HepG2 (cell line): ENCODE results near the gene GLIS2. TPM values are rescaled to one million over a fixed set of nuclear protein-coding genes. Genes with fewer than 3 reads are reported as not detected.

ENCODE experiments used
- ARHGAP35 ChIP-seq: sonication (generic); formaldehyde crosslinking; IDR thresholded peaks from 2 replicates; pipeline ENCODE4 v1.9.0; 2022; ENCODE audit warnings: mild to moderate bottlenecking, inconsistent platforms, moderate library complexity, missing genetic modification reagents, borderline replicate concordance
- BHLHE40 ChIP-seq: IDR thresholded peaks from 2 replicates; pipeline ENCODE4 v1.6.1; 2011; ENCODE audit warnings: low read length, improper control_type of control experiment
- HHEX ChIP-seq: IDR thresholded peaks from 2 replicates; pipeline ENCODE4 v1.6.1; 2016; ENCODE audit warnings: control low read depth
- MAFK ChIP-seq, 2 experiments: IDR thresholded peaks in 1 of 2; conservative IDR thresholded peaks in 1 of 2; 2 replicates each; pipeline ENCODE4 v1.6.1; 2011; ENCODE audit warnings: improper control_type of control experiment in 2 of 2, low read length in 2 of 2
- NFATC3 ChIP-seq: sonication (generic); formaldehyde crosslinking; IDR thresholded peaks from 2 replicates; pipeline ENCODE4 v1.5.1; 2020; ENCODE audit warnings: mild to moderate bottlenecking, missing genetic modification reagents
- RAD51 ChIP-seq: fragments of 450-650 bp; IDR thresholded peaks from 2 replicates; pipeline ENCODE4 v1.6.1; 2016; ENCODE audit warnings: borderline replicate concordance
- REL ChIP-seq: sonication (generic); formaldehyde crosslinking; conservative IDR thresholded peaks from 2 replicates; pipeline ENCODE4 v1.8.0; 2022; ENCODE audit warnings: mild to moderate bottlenecking, missing genetic modification reagents, moderate library complexity
- SAFB2 ChIP-seq: sonication (generic); formaldehyde crosslinking; IDR thresholded peaks from 2 replicates; pipeline ENCODE4 v1.5.1; 2020; ENCODE audit warnings: missing genetic modification reagents, low read depth, mild to moderate bottlenecking, borderline replicate concordance
- SAP130 ChIP-seq: IDR thresholded peaks from 2 replicates; pipeline ENCODE4 v1.6.1; 2016; ENCODE audit warnings: low read depth
- ZNF234 ChIP-seq: sonication (generic); formaldehyde crosslinking; conservative IDR thresholded peaks from 2 replicates; pipeline ENCODE4 v1.5.1; 2020; ENCODE audit warnings: mild to moderate bottlenecking, missing genetic modification reagents
- ZNF263 ChIP-seq: sonication (generic); formaldehyde crosslinking; IDR thresholded peaks from 2 replicates; pipeline ENCODE4 v1.4.0; 2020; ENCODE audit warnings: missing genetic modification reagents
- ZNF296 ChIP-seq: sonication (generic); formaldehyde crosslinking; conservative IDR thresholded peaks from 2 replicates; pipeline ENCODE4 v1.5.0; 2020; ENCODE audit warnings: mild to moderate bottlenecking, missing genetic modification reagents
- ZNF460 ChIP-seq: sonication (generic); formaldehyde crosslinking; IDR thresholded peaks from 2 replicates; pipeline ENCODE4 v1.5.1; 2020; ENCODE audit warnings: missing genetic modification reagents, mild to moderate bottlenecking, borderline replicate concordance
- ZNF484 ChIP-seq: sonication (generic); formaldehyde crosslinking; IDR thresholded peaks from 2 replicates; pipeline ENCODE4 v1.5.1; 2020; ENCODE audit warnings: mild to moderate bottlenecking, low read depth, missing genetic modification reagents, borderline replicate concordance
- ZNF614 ChIP-seq: IDR thresholded peaks from 2 replicates; pipeline ENCODE4 v1.6.1; 2018; ENCODE audit warnings: missing biosample characterization, missing genetic modification reagents, inconsistent platforms, borderline replicate concordance
- ZNF615 ChIP-seq: sonication (generic); formaldehyde crosslinking; IDR thresholded peaks from 2 replicates; pipeline ENCODE4 v1.5.0; 2020; ENCODE audit warnings: mild to moderate bottlenecking, missing genetic modification reagents, borderline replicate concordance
- ZNF7 ChIP-seq: IDR thresholded peaks from 2 replicates; pipeline ENCODE4 v1.6.1; 2016; ENCODE audit warnings: missing biosample characterization, missing genetic modification reagents
- ZNF703 ChIP-seq: sonication (generic); formaldehyde crosslinking; IDR thresholded peaks from 2 replicates; pipeline ENCODE4 v1.5.1; 2020; ENCODE audit warnings: missing genetic modification reagents, mild to moderate bottlenecking, moderate library complexity, borderline replicate concordance
- ZNF768 ChIP-seq: sonication (generic); formaldehyde crosslinking; IDR thresholded peaks from 2 replicates; pipeline ENCODE4 v1.4.0; 2020; ENCODE audit warnings: missing genetic modification reagents
- polyA plus RNA-seq, 8 experiments: library from polyadenylated mRNA; depleted of rRNA in 3 of 8; stranded (reverse) in 7 of 8; unstranded in 1 of 8; fragments of >200 nt; fragmentation: Illumina TruSeq in 4 of 8; extraction: Trizol in 4 of 8; gene quantifications; 2 replicates each; pipeline versions ENCODE4 v1.2.1 to v1.2.3, GENCODE V29; 2011 to 2016; ENCODE audit warnings: low read depth in 4 of 8, missing spikeins in 1 of 8, mixed read lengths in 1 of 8; ENCODE audit not compliant: insufficient read depth in 1 of 8
- total RNA-seq, 5 experiments: library from RNA; depleted of rRNA; stranded (reverse); fragments of >200 nt; fragmentation: Illumina TruSeq; extraction: Trizol; gene quantifications; 2 replicates each; pipeline ENCODE4 v1.2.3, GENCODE V29; 2016; ENCODE audit warnings: low read depth in 1 of 5
- TF ChIP-seq, protein P1 (sequence below): sonication (generic); formaldehyde crosslinking; IDR thresholded peaks from 2 replicates; pipeline ENCODE4 v1.5.1; 2020; ENCODE audit warnings: missing genetic modification reagents, mild to moderate bottlenecking, borderline replicate concordance
- TF ChIP-seq, protein P2 (sequence below): sonication (generic); formaldehyde crosslinking; IDR thresholded peaks from 2 replicates; pipeline ENCODE4 v1.4.0; 2020; ENCODE audit warnings: mild to moderate bottlenecking, missing genetic modification reagents
- TF ChIP-seq, protein P3 (sequence below): sonication (generic); formaldehyde crosslinking; IDR thresholded peaks from 2 replicates; pipeline ENCODE4 v1.8.1; 2022; ENCODE audit warnings: mild to moderate bottlenecking, missing genetic modification reagents
- TF ChIP-seq, protein P4 (sequence below): sonication (generic); formaldehyde crosslinking; IDR thresholded peaks from 2 replicates; pipeline ENCODE4 v1.4.0; 2020; ENCODE audit warnings: missing genetic modification reagents, borderline replicate concordance

Gene GLIS2
- total and polyA plus RNA-seq, 2 of the 13 experiments (the other 11 are each of a cell fraction or from before 2014, with no cell fraction given): 0.28 to 0.29 TPM

DNA sequence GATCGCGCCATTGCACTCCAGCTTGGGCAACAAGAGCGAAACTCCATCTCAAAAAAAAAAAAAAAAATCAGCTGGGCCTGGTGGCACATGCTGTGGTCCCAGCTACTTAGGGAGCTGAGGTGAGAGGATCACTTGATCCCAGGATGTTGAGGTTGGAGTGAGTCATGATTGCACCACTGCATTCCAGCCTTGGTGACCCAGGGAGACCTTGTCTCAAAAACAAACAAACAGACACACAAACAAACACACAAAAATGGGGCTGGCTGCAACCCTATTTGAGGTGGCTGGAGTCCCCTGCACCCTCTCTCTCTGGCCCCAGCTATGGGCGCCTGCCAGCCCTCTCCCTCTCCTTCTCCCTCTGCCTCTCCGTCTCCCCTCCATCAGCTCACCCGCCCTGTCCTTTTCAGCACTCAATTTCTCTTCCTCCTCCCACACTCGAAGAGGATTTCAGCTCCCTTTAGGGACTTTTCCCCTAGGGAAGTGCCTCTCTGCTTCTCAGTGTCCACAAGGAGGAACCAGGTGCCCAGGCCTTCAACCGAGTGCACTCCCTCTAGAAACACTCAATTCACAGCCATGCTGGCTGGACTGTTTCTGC is 25.5 kb upstream of the GLIS2 start (continued):
- TF ChIP-seq BHLHE40: peak; percentile 76
- TF ChIP-seq ZNF768 (CRISPR knock-in tag): no peak
- peak; percentile 70 for TF ChIP-seq SAP130
- TF ChIP-seq ZNF296: no peak
- peak; percentile 38; the same call in 1 of the 2 replicates for TF ChIP-seq ZNF460 (CRISPR knock-in tag)
- TF ChIP-seq SAFB2 (CRISPR knock-in tag): no peak
- no peak for TF ChIP-seq ARHGAP35 (CRISPR knock-in tag)
- no peak for TF ChIP-seq ZNF7 (CRISPR knock-in tag)
- TF ChIP-seq, protein P1, sequence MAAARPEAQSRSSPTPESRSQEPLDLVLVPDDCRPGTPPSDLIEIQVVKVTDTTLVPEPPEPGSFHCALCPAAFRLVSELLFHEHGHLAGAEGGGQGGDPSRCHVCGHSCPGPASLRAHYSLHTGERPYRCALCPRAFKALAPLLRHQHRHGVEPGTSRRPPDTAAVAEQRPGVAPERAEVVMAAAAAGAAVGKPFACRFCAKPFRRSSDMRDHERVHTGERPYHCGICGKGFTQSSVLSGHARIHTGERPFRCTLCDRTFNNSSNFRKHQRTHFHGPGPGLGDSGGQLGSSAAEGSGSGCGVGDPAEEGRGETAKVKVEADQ (CRISPR knock-in tag): no peak
- TF ChIP-seq ZNF615 (CRISPR knock-in tag): no peak
- TF ChIP-seq REL (CRISPR knock-in tag): no peak
- TF ChIP-seq ZNF614 (CRISPR knock-in tag): no peak
- TF ChIP-seq MAFK (conservative IDR thresholded peaks at IDR 0.05 in 1 of 2, IDR thresholded peaks at IDR 0.05 in 1 of 2; ENCODE audit: low read length in 2 of 2): no peak
- TF ChIP-seq ZNF263: no peak
- TF ChIP-seq ZNF234: no peak
- TF ChIP-seq, protein P2, sequence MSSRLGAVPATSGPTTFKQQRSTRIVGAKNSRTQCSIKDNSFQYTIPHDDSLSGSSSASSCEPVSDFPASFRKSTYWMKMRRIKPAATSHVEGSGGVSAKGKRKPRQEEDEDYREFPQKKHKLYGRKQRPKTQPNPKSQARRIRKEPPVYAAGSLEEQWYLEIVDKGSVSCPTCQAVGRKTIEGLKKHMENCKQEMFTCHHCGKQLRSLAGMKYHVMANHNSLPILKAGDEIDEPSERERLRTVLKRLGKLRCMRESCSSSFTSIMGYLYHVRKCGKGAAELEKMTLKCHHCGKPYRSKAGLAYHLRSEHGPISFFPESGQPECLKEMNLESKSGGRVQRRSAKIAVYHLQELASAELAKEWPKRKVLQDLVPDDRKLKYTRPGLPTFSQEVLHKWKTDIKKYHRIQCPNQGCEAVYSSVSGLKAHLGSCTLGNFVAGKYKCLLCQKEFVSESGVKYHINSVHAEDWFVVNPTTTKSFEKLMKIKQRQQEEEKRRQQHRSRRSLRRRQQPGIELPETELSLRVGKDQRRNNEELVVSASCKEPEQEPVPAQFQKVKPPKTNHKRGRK (CRISPR knock-in tag): no peak
- TF ChIP-seq, protein P3, sequence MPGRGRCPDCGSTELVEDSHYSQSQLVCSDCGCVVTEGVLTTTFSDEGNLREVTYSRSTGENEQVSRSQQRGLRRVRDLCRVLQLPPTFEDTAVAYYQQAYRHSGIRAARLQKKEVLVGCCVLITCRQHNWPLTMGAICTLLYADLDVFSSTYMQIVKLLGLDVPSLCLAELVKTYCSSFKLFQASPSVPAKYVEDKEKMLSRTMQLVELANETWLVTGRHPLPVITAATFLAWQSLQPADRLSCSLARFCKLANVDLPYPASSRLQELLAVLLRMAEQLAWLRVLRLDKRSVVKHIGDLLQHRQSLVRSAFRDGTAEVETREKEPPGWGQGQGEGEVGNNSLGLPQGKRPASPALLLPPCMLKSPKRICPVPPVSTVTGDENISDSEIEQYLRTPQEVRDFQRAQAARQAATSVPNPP (CRISPR knock-in tag): no peak
- TF ChIP-seq HHEX: no peak
- TF ChIP-seq, protein P4, sequence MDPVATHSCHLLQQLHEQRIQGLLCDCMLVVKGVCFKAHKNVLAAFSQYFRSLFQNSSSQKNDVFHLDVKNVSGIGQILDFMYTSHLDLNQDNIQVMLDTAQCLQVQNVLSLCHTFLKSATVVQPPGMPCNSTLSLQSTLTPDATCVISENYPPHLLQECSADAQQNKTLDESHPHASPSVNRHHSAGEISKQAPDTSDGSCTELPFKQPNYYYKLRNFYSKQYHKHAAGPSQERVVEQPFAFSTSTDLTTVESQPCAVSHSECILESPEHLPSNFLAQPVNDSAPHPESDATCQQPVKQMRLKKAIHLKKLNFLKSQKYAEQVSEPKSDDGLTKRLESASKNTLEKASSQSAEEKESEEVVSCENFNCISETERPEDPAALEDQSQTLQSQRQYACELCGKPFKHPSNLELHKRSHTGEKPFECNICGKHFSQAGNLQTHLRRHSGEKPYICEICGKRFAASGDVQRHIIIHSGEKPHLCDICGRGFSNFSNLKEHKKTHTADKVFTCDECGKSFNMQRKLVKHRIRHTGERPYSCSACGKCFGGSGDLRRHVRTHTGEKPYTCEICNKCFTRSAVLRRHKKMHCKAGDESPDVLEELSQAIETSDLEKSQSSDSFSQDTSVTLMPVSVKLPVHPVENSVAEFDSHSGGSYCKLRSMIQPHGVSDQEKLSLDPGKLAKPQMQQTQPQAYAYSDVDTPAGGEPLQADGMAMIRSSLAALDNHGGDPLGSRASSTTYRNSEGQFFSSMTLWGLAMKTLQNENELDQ: no peak
- no peak for TF ChIP-seq NFATC3 (CRISPR knock-in tag)
- no peak for TF ChIP-seq RAD51
- no peak for TF ChIP-seq ZNF484 (CRISPR knock-in tag)
- TF ChIP-seq ZNF703 (CRISPR knock-in tag): no peak
